IMR-90 (cell line): Measurements from ENCODE around the gene CPXM2. TPM values are rescaled to one million over a fixed set of nuclear protein-coding genes. Genes with fewer than 3 reads are reported as not detected.

Experiments
- ATAC-seq: fragments of 200-7000 bp; cut with Tn5 transposase; 2 replicates; pipeline ENCODE4 v1.9.1; 2020; ENCODE audit warnings: low read depth, mild to moderate bottlenecking, moderate library complexity
- BruUV-seq: library from RNA; stranded (reverse); fragments of 400-500 nt; replicated peaks from 2 replicates; lab custom pipeline; 2021; lab: Mats Ljungman, UMichigan
- CTCF ChIA-PET: fragments of 300-600 bp; formaldehyde crosslinking; extraction: SDS; loops from one replicate; lab custom pipeline; 2021; ENCODE audit warnings: antibody characterized with exemption; lab: Yijun Ruan, JAX
- POLR2A ChIA-PET: fragments of 300-600 bp; sonication (Branson Sonifier 250); formaldehyde crosslinking; loops from one replicate; lab custom pipeline; 2022; ENCODE audit warnings: antibody characterized with exemption; ENCODE audit not compliant: unreplicated experiment; lab: Charles Lee
- DNase-seq: peaks from one replicate; pipeline ENCODE4 v3.0.0; 2013
- H2AFZ ChIP-seq: replicated peaks from 2 replicates; pipeline ENCODE3; 2013; ENCODE audit warnings: low read length, mild to moderate bottlenecking; ENCODE audit not compliant: poor library complexity
- H2AK5ac ChIP-seq: 2 replicates; pipeline ENCODE4 v1.6.1; 2013; ENCODE audit warnings: low read depth, low read length, inconsistent platforms
- H2AK9ac ChIP-seq: replicated peaks from 2 replicates; pipeline ENCODE3; 2013; ENCODE audit warnings: mild to moderate bottlenecking, low read depth, low read length, moderate library complexity; ENCODE audit not compliant: poor library complexity
- H2BK120ac ChIP-seq: 2 replicates; pipeline ENCODE4 v1.6.1; 2013; ENCODE audit warnings: low read depth, low read length, inconsistent platforms
- H2BK15ac ChIP-seq: 3 replicates; pipeline ENCODE4 v1.6.1; 2013; ENCODE audit warnings: low read depth, low read length, inconsistent platforms
- H2BK20ac ChIP-seq: 2 replicates; pipeline ENCODE4 v1.6.1; 2013; ENCODE audit warnings: low read depth, mild to moderate bottlenecking, inconsistent platforms, low read length, moderate library complexity
- H2BK5ac ChIP-seq: 2 replicates; pipeline ENCODE4 v1.6.1; 2013; ENCODE audit warnings: mild to moderate bottlenecking, low read depth, low read length, inconsistent platforms; ENCODE audit not compliant: poor library complexity, severe bottlenecking
- H3K14ac ChIP-seq: replicated peaks from 2 replicates; pipeline ENCODE4 v1.6.1; 2013; ENCODE audit warnings: low read depth, low read length, inconsistent platforms
- H3K18ac ChIP-seq: 2 replicates; pipeline ENCODE4 v1.6.1; 2013; ENCODE audit warnings: low read depth, low read length, control low read depth
- H3K23ac ChIP-seq: 2 replicates; pipeline ENCODE4 v1.6.1; 2013; ENCODE audit warnings: low read depth, low read length, inconsistent platforms
- H3K27ac ChIP-seq: 2 replicates; pipeline ENCODE4 v1.5.1; 2013; ENCODE audit warnings: mild to moderate bottlenecking, control low read depth, low read length; ENCODE audit not compliant: insufficient read depth
- H3K27me3 ChIP-seq: 2 replicates; pipeline ENCODE4 v1.6.1; 2013; ENCODE audit warnings: low read length; ENCODE audit not compliant: control insufficient read depth, insufficient read depth
- H3K36me3 ChIP-seq: 2 replicates; pipeline ENCODE4 v1.6.1; 2013; ENCODE audit warnings: low read length, mixed read lengths; ENCODE audit not compliant: control insufficient read depth, insufficient read depth
- H3K4ac ChIP-seq: 2 replicates; pipeline ENCODE4 v1.6.1; 2013; ENCODE audit warnings: low read depth, low read length, inconsistent platforms
- H3K4me1 ChIP-seq: 2 replicates; pipeline ENCODE4 v1.6.1; 2013; ENCODE audit warnings: low read length, mixed read lengths; ENCODE audit not compliant: control insufficient read depth, insufficient read depth
- H3K4me2 ChIP-seq: 2 replicates; pipeline ENCODE4 v1.6.1; 2013; ENCODE audit warnings: low read depth, mild to moderate bottlenecking, control low read depth, low read length, moderate library complexity
- H3K4me3 ChIP-seq: 2 replicates; pipeline ENCODE4 v1.5.1; 2013; ENCODE audit warnings: low read depth, mild to moderate bottlenecking, control low read depth, low read length, moderate library complexity; ENCODE audit not compliant: insufficient read depth
- H3K56ac ChIP-seq: 2 replicates; pipeline ENCODE4 v1.6.1; 2013; ENCODE audit warnings: low read length, inconsistent platforms; ENCODE audit not compliant: insufficient read depth; ENCODE audit errors: extremely low read depth
- H3K79me1 ChIP-seq, 2 experiments: 2 replicates each; pipeline ENCODE4 v1.6.1; 2013; ENCODE audit warnings: low read length in 2 of 2, inconsistent platforms in 1 of 2, low read depth in 1 of 2
- H3K9ac ChIP-seq: 2 replicates; pipeline ENCODE4 v1.6.1; 2013; ENCODE audit warnings: low read depth, low read length, control low read depth
- H3K9me1 ChIP-seq: 2 replicates; pipeline ENCODE4 v1.6.1; 2013; ENCODE audit warnings: low read length, inconsistent platforms; ENCODE audit not compliant: insufficient read depth
- H3K9me3 ChIP-seq: 2 replicates; pipeline ENCODE4 v1.6.1; 2013; ENCODE audit warnings: low read length; ENCODE audit not compliant: control insufficient read depth, insufficient read depth
- H4K20me1 ChIP-seq: 2 replicates; pipeline ENCODE4 v1.6.1; 2013; ENCODE audit warnings: low read length, inconsistent platforms; ENCODE audit not compliant: insufficient read depth
- H4K5ac ChIP-seq: 2 replicates; pipeline ENCODE4 v1.6.1; 2013; ENCODE audit warnings: mild to moderate bottlenecking, low read depth, low read length, control low read depth
- H4K8ac ChIP-seq, 2 experiments: 2 replicates each; pipeline ENCODE4 v1.6.1; 2013; ENCODE audit warnings: low read depth in 2 of 2, low read length in 2 of 2, control low read depth in 1 of 2, inconsistent platforms in 1 of 2
- H4K91ac ChIP-seq: 2 replicates; pipeline ENCODE4 v1.6.1; 2013; ENCODE audit warnings: low read depth, low read length, inconsistent platforms; ENCODE audit not compliant: insufficient read depth
- BHLHE40 ChIP-seq: fragments of 150-350 bp; IDR thresholded peaks from 2 replicates; pipeline ENCODE4 v1.6.1; 2016; ENCODE audit warnings: mild to moderate bottlenecking, low read depth, low read length
- CEBPB ChIP-seq: IDR thresholded peaks from 2 replicates; pipeline ENCODE4 v1.6.1; 2012; ENCODE audit warnings: low read depth, low read length, improper control_type of control experiment
- CHD1 ChIP-seq: IDR thresholded peaks from 2 replicates; pipeline ENCODE4 v1.6.1; 2012; ENCODE audit warnings: low read depth, low read length, improper control_type of control experiment
- CTCF ChIP-seq: conservative IDR thresholded peaks from 2 replicates; pipeline ENCODE4 v1.5.1; 2012; ENCODE audit warnings: mild to moderate bottlenecking, low read depth, low read length, improper control_type of control experiment
- ELK1 ChIP-seq: fragments of 150-350 bp; IDR thresholded peaks from 2 replicates; pipeline ENCODE4 v1.6.1; 2016; ENCODE audit warnings: low read depth, mild to moderate bottlenecking, low read length, moderate library complexity, borderline replicate concordance
- FOS ChIP-seq: fragments of 150-350 bp; IDR thresholded peaks from 2 replicates; pipeline ENCODE4 v1.6.1; 2016; ENCODE audit warnings: low read depth, low read length
- MAFK ChIP-seq: IDR thresholded peaks from 2 replicates; pipeline ENCODE4 v1.6.1; 2012; ENCODE audit warnings: low read depth, low read length, improper control_type of control experiment
- MAZ ChIP-seq: IDR thresholded peaks from 2 replicates; pipeline ENCODE4 v1.6.1; 2012; ENCODE audit warnings: low read depth, mild to moderate bottlenecking, low read length, improper control_type of control experiment, moderate library complexity, borderline replicate concordance
- MXI1 ChIP-seq: IDR thresholded peaks from 2 replicates; pipeline ENCODE4 v1.6.1; 2012; ENCODE audit warnings: low read depth, mild to moderate bottlenecking, low read length, moderate library complexity, borderline replicate concordance
- NFE2L2 ChIP-seq: fragments of 150-350 bp; IDR thresholded peaks from 2 replicates; pipeline ENCODE4 v1.6.1; 2016; ENCODE audit warnings: low read depth, mild to moderate bottlenecking, low read length
- POLR2A ChIP-seq: IDR thresholded peaks from 2 replicates; pipeline ENCODE4 v1.6.1; 2012; ENCODE audit warnings: mild to moderate bottlenecking, low read depth, low read length
- RAD21 ChIP-seq: IDR thresholded peaks from 2 replicates; pipeline ENCODE4 v1.6.1; 2012; ENCODE audit warnings: low read length, improper control_type of control experiment
- RCOR1 ChIP-seq: IDR thresholded peaks from 2 replicates; pipeline ENCODE4 v1.6.1; 2012; ENCODE audit warnings: mild to moderate bottlenecking, low read length, improper control_type of control experiment; ENCODE audit not compliant: insufficient replicate concordance
- RFX5 ChIP-seq: IDR thresholded peaks from 2 replicates; pipeline ENCODE4 v1.8.0; 2012; ENCODE audit warnings: low read depth, mild to moderate bottlenecking, low read length, moderate library complexity
- SMC3 ChIP-seq: fragments of 150-350 bp; IDR thresholded peaks from 2 replicates; pipeline ENCODE4 v1.6.1; 2016; ENCODE audit warnings: low read depth, mild to moderate bottlenecking, antibody characterized with exemption, low read length, moderate library complexity
- USF2 ChIP-seq: fragments of 150-350 bp; IDR thresholded peaks from 2 replicates; pipeline ENCODE4 v1.6.1; 2017; ENCODE audit warnings: mild to moderate bottlenecking, antibody characterized with exemption, low read length, low read depth
- WGBS, 2 experiments: methylation state at CpG; one replicate each; pipeline versions ENCODE4 v1.1.5 to v1.1.7; 2013; ENCODE audit warnings: missing lambda C conversion rate in 2 of 2; ENCODE audit not compliant: insufficient read length in 1 of 2; ENCODE audit errors: extremely low coverage in 2 of 2; 5-methylcytosine and 5-hydroxymethylcytosine counted together
- dilution Hi-C: fragments of 300-500 bp; cut with HindIII; formaldehyde crosslinking; loops from one replicate; pipeline ENCODE4 v1.14.3; 2018; ENCODE audit warnings: low sequenced_read_pairs; ENCODE audit not compliant: unreplicated experiment
- in situ Hi-C: fragments of 300-500 bp; cut with MboI; formaldehyde crosslinking; loops from 3 replicates; pipeline ENCODE4 v1.14.3; 2019; ENCODE audit warnings: low sequenced_read_pairs, inconsistent platforms, mixed read lengths
- intact Hi-C: fragments of 100-400 bp; cut with micrococcal nuclease; formaldehyde crosslinking; loops from 2 replicates; pipeline ENCODE4 v1.10.0; 2022
- polyA plus RNA-seq, 3 experiments: library from polyadenylated mRNA; depleted of rRNA; stranded (reverse); fragments of >200 nt; gene quantifications; 2 replicates each; pipeline ENCODE4 v1.2.3, GENCODE V29; 2012; ENCODE audit warnings: low replicate concordance in 1 of 3
- total RNA-seq: library from RNA; depleted of rRNA; stranded (reverse); fragments of >200 nt; gene quantifications from 2 replicates; pipeline ENCODE4 v1.2.3, GENCODE V29; 2012

The CPXM2 gene
- total and polyA plus RNA-seq, 2 of the 4 experiments (the other 2 are of a cell fraction), result not detected

- BruUV-seq, result no TSS peak
- Histone ChIP-seq H4K91ac (no peak overlapping the region), H3K4ac (no peak overlapping the region), H2AK5ac (no peak overlapping the region), H3K9ac (no peak overlapping the region), H2BK15ac (no peak overlapping the region), H4K20me1 (no peaks in the 10 kb centered on the region), H2BK20ac (no peak overlapping the region), H3K18ac (no peak overlapping the region), H4K5ac (no peak overlapping the region), H3K36me3 (no peaks in the 10 kb centered on the region), H3K27me3 (no peaks in the 10 kb centered on the region), H3K79me1 (no peaks in the 10 kb centered on the region), H3K4me1 (no peaks in the 10 kb centered on the region), H3K4me2 (no peak overlapping the region), H2BK120ac (no peak overlapping the region), H2BK5ac (no peak overlapping the region), H3K14ac (no peak overlapping the region), H3K56ac (no peak overlapping the region), H3K4me3 (no peak overlapping the region), H3K9me1 (no peaks in the 10 kb centered on the region), H2AK9ac (no peak overlapping the region), H3K23ac (no peak overlapping the region), H4K8ac (no peak overlapping the region), H3K9me3 (peaks cover 38% of the 10 kb centered on the region), H3K27ac (no peak overlapping the region), H2AFZ (no peak overlapping the region)
- dilution Hi-C loops, result no loop called here
- TF ChIP-seq FOS (no peak), RFX5 (no peak), NFE2L2 (no peak), USF2 (no peak), MAFK (no peak), BHLHE40 (no peak), MAZ (no peak), CTCF (no peak), MXI1 (no peak), RCOR1 (no peak), POLR2A (no peak), CHD1 (no peak), CEBPB (no peak), SMC3 (no peak), ELK1 (no peak), RAD21 (no peak)
- ChIA-PET POLR2A (interaction anchor here (0.5 kb wide), 1 partner anchor 415 kb away, joined by 3 read pairs; no protein-coding TSS in a partner anchor), CTCF (no interaction called here)
- WGBS, 2 experiments, result no CpG with 5 or more reads among the region's 6 CpGs
- ATAC-seq (no peak), DNase-seq (no peak)
- in situ Hi-C loops, result no loop called here
- intact Hi-C loops, result no loop called here
These were observed 186.8 kb downstream of the CPXM2 start for GRCh38 chr10:123704812-123705211.
